ENCODE data around the gene POLR2H. TPM values are rescaled to one million over a fixed set of nuclear protein-coding genes. Genes with fewer than 3 reads are reported as not detected.

POLR2H gene
- 10 to 100 TPM; 15.2 to 40.3 (median 22.1) TPM for total RNA-seq
- 10 to 100 TPM; 37.9 to 51.4 TPM for polyA plus RNA-seq
- long read RNA-seq, donor 1, partial matches to known transcripts, result 9 of 20 reads
- long read RNA-seq, donor 1, other reads (novel, unspliced or antisense), result 4 of 20 reads
- long read RNA-seq, donor 2, partial matches to known transcripts, result 11 of 13 reads
- long read RNA-seq, donor 2, other reads (novel, unspliced or antisense), result 1 of 13 reads
- long read RNA-seq, donor 3, partial matches to known transcripts, result 6 of 13 reads
- long read RNA-seq, donor 3, other reads (novel, unspliced or antisense), result 2 of 13 reads

- Histone ChIP-seq H3K4me3 (peak within 1 kb of the TSS; percentile 63 to 100 (median 91)), H3K36me3 (peaks cover 0 to 27% (median 19%) of the 10 kb centered on the region in 9 donors), H3K9me3 (no peaks in the 10 kb centered on the region), H3K27me3 (no peaks in the 10 kb centered on the region), H3K4me1 (peaks cover 0 to 31% (median 22%) of the 10 kb centered on the region in 12 donors), H3K27ac (peak within 1 kb of the TSS; percentile 97 to 100 (median 100))
- WGBS, 4 donors, result 0 to 1% (median 0%) methylated on average over 1 to 56 of the region's 56 CpGs
- intact Hi-C loops (cut with DNase I), result loop anchor here in 3 of 10 donors (5.0 to 10.0 kb wide), 4 partner anchors 47 to 416 kb away; partner anchors contain the start of gene EIF4G1 (in 1 of the 3)
- peak in 1 of 2 donors; percentile 71 for TF ChIP-seq POLR2A (IDR thresholded peaks at IDR 0.05)
- TF ChIP-seq, protein P1, sequence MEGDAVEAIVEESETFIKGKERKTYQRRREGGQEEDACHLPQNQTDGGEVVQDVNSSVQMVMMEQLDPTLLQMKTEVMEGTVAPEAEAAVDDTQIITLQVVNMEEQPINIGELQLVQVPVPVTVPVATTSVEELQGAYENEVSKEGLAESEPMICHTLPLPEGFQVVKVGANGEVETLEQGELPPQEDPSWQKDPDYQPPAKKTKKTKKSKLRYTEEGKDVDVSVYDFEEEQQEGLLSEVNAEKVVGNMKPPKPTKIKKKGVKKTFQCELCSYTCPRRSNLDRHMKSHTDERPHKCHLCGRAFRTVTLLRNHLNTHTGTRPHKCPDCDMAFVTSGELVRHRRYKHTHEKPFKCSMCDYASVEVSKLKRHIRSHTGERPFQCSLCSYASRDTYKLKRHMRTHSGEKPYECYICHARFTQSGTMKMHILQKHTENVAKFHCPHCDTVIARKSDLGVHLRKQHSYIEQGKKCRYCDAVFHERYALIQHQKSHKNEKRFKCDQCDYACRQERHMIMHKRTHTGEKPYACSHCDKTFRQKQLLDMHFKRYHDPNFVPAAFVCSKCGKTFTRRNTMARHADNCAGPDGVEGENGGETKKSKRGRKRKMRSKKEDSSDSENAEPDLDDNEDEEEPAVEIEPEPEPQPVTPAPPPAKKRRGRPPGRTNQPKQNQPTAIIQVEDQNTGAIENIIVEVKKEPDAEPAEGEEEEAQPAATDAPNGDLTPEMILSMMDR (IDR thresholded peaks at IDR 0.05), result no peak
- ATAC-seq, result peak; percentile 4 to 69 (median 50)
- peak; percentile 46 to 81 (median 71) for DNase-seq
These were observed at the start of gene POLR2H, which contains the start of gene CLCN2 for GRCh38 chr3:184361532-184361931. Gene POLR2H, plus strand, starts transcription at chr3:184361710. Its CDS starts 1,783 bp downstream, at chr3:184363493. Gene CLCN2, minus strand, starts transcription at chr3:184361605. Its CDS starts 126 bp downstream, at chr3:184361479.

DNA sequence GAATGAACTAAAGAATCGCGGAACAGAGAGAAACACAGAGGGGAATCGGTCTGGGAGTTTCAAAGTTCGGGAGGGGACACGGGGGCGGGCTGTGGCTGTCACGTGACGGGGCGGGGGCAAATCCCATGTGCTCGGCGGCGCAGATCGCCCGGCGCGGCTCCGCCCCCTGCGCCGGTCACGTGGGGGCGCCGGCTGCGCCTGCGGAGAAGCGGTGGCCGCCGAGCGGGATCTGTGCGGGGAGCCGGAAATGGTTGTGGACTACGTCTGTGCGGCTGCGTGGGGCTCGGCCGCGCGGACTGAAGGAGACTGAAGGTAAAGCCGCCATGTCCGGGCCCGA is 47.2 kb upstream of the POLR2H start, which contains the start of gene EIF4G1:
TSS of gene EIF4G1 (plus strand) at position 244 of the 337 bp plus-strand sequence. CDS start 1,191 bp downstream, outside the sequence.
- Histone ChIP-seq H3K27ac (peak within 1 kb of the TSS; percentile 89 to 99 (median 96)), H3K4me1 (peaks cover 0 to 43% (median 37%) of the 10 kb centered on the region in 12 donors), H3K4me3 (peak within 1 kb of the TSS; percentile 46 to 92 (median 88)), H3K27me3 (no peaks in the 10 kb centered on the region), H3K9me3 (no peaks in the 10 kb centered on the region), H3K36me3 (peaks cover 0 to 28% (median 22%) of the 10 kb centered on the region in 9 donors)
- ATAC-seq (peak; percentile 79 to 91 (median 86)), DNase-seq (peak; percentile 96 to 98 (median 96))
- intact Hi-C loops (cut with DNase I), result loop anchor here in 6 of 10 donors (1.0 to 10.0 kb wide), 6 partner anchors 15 to 140 kb away; partner anchors contain the start of genes FAM131A (in 3 of the 6), ABCF3 (in 2 of the 6), PSMD2 (in 2 of the 6) and AP2M1 (in 1 of the 6)
- 0% methylated on average over 16 to 40 of the region's 40 CpGs for WGBS, 4 donors
- TF ChIP-seq POLR2A (IDR thresholded peaks at IDR 0.05), result peak in 1 of 2 donors; percentile 31
- TF ChIP-seq, protein P1 (IDR thresholded peaks at IDR 0.05), result no peak

GRCh38 chr3:184314700-184315542 is 46.6 kb upstream of the POLR2H start:
- H3K27ac ChIP-seq, result peak overlapping the region; percentile 89 to 99 (median 96)
- 0 to 2% (median 1%) methylated on average over 36 to 89 of the region's 89 CpGs for WGBS, 4 donors
- DNase-seq, result peak; percentile 89 to 94 (median 92)
- H3K4me3 ChIP-seq, result peak overlapping the region; percentile 46 to 92 (median 88)
- peaks cover 0 to 31% (median 20%) of the 10 kb centered on the region in 9 donors for H3K36me3 ChIP-seq
- H3K27me3 ChIP-seq, result no peaks in the 10 kb centered on the region
- ATAC-seq, result peak; percentile 50 to 87 (median 81)
- H3K4me1 ChIP-seq, result peaks cover 0 to 48% (median 43%) of the 10 kb centered on the region in 12 donors
- TF ChIP-seq, protein P1 (IDR thresholded peaks at IDR 0.05), result no peak
- peak in 1 of 2 donors; percentile 49 for TF ChIP-seq POLR2A (IDR thresholded peaks at IDR 0.05)
- intact Hi-C loops (cut with DNase I), result loop anchor here in 6 of 10 donors (1.0 to 10.0 kb wide), 7 partner anchors 16 to 140 kb away; partner anchors contain the start of genes FAM131A (in 3 of the 6), ABCF3 (in 2 of the 6), PSMD2 (in 2 of the 6) and AP2M1 (in 1 of the 6)
- no peaks in the 10 kb centered on the region for H3K9me3 ChIP-seq
